Middle frontal gyrus (tissue), 1 donor: ENCODE measurements around the gene STK25.

Experiments
- DNase-seq: peaks from one replicate; pipeline ENCODE4 v3.0.0-alpha.2; 2015; ENCODE audit warnings: low spot score; ENCODE audit errors: extremely low spot score

STK25 gene

GRCh38 chr2:241508240-241509154 is at the start of gene STK25:
STK25 (minus strand) TSS chr2:241508584; CDS start chr2:241508035, 549 bp downstream.
- peak; percentile 97 for DNase-seq

DNA sequence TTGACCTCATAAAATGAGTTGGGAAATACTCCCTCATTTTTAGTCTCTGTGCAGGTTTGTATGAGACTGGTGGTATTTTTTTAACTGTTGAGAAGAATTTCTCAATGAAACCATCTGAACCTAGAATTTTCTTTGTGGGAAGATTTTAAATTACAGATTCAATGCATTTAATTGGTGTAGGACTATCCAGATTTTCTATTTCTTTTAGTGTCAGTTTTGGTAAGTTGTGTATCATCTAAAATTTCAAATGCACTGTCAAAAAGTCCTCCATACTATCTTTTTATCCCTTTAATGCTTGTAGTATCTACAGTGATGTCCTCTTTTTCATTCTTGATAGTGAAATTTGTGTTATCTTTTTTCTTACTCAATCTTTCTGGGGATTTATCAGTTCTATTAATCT is 48.4 kb upstream of the STK25 start:
- no peak for DNase-seq

GRCh38 chr2:241555711-241556110 is 47.3 kb upstream of the STK25 start:
- DNase-seq, result no peak

DNA sequence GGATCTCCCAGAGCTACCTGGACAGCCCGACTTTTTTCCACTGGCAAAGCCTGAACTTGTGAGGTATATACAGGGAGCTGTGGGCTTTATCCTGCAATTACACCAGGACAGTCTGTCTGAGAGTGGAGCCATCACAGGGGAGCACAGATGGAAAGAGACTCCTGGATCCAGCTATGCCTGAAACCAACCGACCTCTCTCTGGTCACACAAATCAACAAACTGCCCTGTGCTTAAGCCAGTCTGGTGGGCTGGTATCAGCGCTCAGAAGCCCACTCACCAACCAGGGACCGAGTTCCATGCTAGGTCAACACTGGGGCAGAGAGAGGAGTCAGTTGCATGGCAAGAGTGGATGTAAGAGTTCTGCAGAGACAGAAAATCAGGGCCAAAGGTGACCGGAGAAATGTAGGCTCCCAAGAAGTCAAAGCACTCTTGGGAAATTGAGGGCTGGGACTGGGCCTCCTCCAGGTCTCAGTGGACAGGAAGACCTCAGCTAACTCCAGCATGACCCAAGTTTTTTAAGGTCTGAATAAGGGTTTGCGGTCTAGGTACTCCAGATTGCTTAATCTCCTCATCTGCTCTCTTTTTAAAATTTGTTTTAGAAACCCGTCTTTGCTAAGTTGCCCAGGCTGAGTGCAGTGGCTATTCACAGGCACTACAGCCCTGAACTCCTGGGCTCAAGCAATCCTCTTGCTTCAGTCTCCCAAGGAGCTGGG is 46.4 kb upstream of the STK25 start:
- no peak for DNase-seq

GRCh38 chr2:241553981-241554380 is 45.6 kb upstream of the STK25 start:
- no peak for DNase-seq

- no peak for DNase-seq
Measured at GRCh38 chr2:241553512-241553830, 45.1 kb upstream of the STK25 start.

DNA sequence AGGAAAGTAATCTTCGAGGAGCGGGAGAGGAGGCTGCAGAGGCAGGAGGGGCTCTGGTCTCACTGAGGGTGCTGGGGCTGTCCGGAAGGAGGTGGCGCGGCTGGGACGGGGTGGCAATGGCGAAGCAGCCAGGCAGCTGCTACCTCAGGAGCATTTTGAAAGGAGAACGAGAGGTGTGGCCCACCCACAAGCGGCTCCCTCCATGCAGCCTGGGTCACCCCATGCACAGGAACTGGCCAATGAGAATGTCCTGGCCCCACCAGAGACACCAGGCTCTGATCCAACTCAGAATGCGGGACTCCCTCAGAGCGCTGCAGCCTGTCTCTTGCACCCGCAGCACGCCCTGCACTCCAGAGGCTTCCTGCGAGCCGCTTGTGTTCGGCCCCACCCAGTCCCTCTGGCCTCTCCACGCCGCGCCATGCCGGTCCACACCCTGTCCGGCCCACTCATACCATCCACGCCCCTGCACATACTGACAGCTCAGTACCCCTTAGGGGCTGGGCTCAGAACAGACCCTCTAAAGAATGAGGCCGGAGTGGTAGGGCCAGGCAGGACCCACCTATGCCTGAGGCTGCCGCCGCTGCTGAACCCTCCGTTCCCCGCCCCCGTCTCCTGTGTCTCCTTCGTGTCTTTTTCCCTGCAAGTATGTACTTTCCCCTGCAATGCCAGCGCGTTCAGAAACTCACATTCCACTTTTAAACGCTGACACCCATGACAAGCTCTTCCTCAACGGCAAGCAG is 43.8 kb upstream of the STK25 start:
- no peak for DNase-seq

DNA sequence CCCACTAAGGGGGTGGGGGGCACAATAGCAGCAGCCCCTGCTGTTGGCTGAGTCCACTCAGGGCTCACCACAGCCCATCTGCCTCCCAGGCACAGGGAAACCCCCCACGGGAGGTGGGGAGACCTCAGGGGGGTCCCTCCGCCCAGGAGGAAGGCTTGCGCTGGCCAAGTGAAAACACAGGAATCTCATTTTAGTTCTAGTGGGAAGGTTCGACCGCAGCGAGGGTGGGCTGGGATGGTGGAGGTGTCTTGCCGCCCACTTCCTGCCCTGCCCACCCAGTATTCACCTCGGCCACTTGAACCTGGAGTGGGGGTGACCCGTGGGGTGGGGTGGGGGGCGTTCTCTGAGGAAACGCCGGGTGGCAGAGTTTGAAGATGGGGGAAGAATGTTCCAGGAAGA is 43.2 kb upstream of the STK25 start:
- DNase-seq, result no peak

DNA sequence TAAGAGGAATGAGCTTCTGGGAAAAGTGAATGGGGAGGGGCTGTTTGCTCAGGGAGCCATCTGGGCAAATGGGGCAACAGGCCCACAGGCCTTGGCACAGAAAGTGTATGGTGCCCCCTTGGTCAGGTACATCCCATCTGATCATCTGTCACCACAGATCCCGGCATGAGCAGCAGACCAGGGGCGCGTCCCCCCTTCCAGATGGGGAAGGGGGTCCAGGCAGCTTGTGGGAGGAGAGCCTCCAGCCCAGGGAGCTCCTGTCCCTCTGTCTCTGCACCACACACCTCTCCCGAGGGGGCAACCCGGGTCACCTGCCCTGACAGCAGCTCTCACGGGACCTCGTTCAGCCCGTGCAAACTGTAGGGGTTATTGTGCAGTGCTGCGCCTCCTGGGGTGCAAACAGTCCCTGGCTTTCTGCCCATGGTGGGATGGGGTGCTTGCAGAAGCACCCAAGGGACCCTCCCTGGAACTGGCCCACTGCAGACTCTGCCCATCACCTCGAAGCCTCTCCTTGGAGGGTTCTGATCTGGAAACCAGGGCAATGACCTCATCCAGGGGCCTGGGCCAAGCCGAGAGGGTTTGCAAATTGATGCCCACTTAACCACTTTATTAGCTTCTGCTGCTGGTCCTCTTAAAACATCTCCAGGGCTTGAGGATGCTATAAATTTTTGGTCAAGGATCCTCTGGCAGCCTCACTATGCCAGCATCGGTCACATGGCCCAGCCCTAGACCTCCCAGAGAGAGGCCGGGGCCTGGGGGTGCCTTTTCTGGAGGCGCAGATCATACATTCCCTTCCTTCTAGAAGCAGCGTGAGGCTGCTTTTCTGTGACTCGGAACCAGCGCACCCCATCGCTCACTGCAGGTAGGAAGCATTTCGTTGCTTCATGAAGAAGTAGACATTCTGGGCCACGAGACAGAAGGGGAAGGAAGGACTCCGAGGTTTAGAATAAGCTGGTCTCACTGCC is 42.5 kb upstream of the STK25 start:
- no peak for DNase-seq

GRCh38 chr2:241548451-241548835 is 40.1 kb upstream of the STK25 start:
- DNase-seq, result no peak

DNA sequence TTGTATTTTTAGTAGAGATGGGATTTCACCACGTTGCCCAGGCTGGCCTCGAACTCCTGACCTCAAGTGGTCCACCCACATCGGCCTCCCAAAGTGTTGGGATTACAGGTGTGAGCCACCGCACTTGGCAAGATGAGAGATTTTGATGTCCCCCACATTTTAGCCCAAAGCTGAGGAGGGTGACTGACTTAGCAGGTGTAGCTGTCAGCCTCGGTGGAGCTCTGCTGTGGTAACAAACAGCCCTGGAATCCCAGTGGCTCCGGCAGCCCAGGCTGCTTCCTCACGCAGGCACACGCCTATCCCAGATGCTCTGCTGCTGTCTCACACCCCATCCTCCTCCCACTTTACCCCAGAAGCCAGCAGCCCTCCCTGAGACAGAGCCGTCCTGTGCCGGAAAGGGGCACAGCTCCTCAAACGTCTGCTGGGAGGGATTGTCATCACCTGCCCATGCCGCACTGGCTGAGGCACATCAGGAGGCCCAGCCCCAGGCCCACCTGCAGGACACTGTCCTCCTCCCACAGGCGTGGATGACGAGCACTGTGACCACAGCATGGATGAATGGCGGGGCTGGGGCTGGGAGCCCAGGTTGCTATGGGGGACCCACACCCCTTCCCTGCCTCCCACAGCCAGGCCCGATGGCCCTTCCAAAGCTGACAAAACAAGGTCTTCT is 39.5 kb upstream of the STK25 start:
- DNase-seq, result no peak

GRCh38 chr2:241546771-241547498 is 38.6 kb upstream of the STK25 start:
- DNase-seq, result no peak

GRCh38 chr2:241545523-241546473 is 37.4 kb upstream of the STK25 start:
- no peak for DNase-seq

- no peak for DNase-seq
Measured at GRCh38 chr2:241545106-241545505, 36.7 kb upstream of the STK25 start.

- no peak for DNase-seq
Measured at GRCh38 chr2:241542278-241542605, 33.9 kb upstream of the STK25 start.

GRCh38 chr2:241541564-241542277 is 33.3 kb upstream of the STK25 start:
- DNase-seq, result no peak

DNA sequence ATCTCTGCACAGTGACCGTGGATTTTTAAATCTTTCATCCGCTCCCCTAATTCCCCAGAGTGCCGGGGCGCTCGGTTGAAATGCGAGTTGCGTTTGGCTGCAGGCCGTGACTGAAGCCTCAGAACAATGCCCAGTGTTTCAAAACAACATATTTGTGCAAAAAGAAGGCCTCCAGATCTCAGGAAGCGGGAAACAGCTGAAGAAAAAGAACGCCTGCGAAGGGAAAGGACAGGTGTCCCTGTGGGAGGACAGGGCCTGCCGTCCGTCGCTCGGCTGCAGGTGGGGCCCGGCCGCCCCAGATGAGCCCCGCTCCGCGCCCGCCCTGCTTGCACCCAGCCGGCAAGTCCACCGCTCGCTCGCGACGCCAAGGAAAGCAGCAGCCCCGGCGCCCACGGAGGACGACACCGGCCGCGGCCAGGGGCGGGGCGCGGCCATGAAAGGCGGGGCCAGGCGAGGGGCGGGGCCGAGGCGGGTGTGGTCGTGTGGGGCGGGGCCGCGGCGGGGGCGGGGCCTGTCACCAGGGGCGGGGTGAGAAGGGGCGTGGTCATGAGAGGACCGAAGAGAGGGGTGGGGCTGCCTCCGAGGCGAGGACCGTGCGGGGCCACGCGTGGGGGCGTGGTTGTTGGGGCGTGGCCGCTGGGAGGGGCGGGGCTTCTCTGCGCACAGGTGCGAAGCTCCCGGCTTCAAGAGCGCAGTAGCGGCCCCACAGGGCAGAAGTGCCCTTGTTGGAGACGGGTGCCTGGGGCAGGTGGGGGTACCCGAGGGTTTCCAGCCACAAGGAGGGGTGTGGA is 32.6 kb upstream of the STK25 start:
- DNase-seq, result no peak
